Neural progenitor cell (in vitro differentiated cells): ENCODE data around the gene LAGE3. TPM values are rescaled to one million over a fixed set of nuclear protein-coding genes. Genes with fewer than 3 reads are reported as not detected.

Experiments used
- DNase-seq: peaks from one replicate; pipeline ENCODE4 v3.0.0-alpha.2; 2016; ENCODE audit warnings: low spot score
- H2AFZ ChIP-seq: fragments of 200-600 bp; sonication (generic); replicated peaks from 2 replicates; pipeline ENCODE4 v1.6.1; 2016; ENCODE audit warnings: antibody characterized with exemption
- H3F3A ChIP-seq: fragments of 200-600 bp; sonication (generic); 2 replicates; pipeline ENCODE4 v1.6.1; 2016; ENCODE audit warnings: antibody characterized with exemption, low read depth
- H3K27ac ChIP-seq: fragments of 200-600 bp; sonication (generic); 2 replicates; pipeline ENCODE4 v1.5.1; 2016; ENCODE audit warnings: mild to moderate bottlenecking
- H3K27me3 ChIP-seq: fragments of 200-600 bp; sonication (generic); 2 replicates; pipeline ENCODE4 v1.6.1; 2016; ENCODE audit warnings: mild to moderate bottlenecking, moderate library complexity
- H3K36me3 ChIP-seq: fragments of 200-600 bp; sonication (generic); 2 replicates; pipeline ENCODE4 v1.5.1; 2016
- H3K4me1 ChIP-seq: fragments of 200-600 bp; sonication (generic); 2 replicates; pipeline ENCODE4 v1.6.1; 2016; ENCODE audit warnings: mixed run types
- H3K4me2 ChIP-seq: fragments of 200-600 bp; sonication (generic); 2 replicates; pipeline ENCODE4 v1.6.1; 2016
- H3K4me3 ChIP-seq: fragments of 200-600 bp; sonication (generic); 2 replicates; pipeline ENCODE4 v1.5.1; 2016
- H3K79me2 ChIP-seq: fragments of 200-600 bp; sonication (generic); 2 replicates; pipeline ENCODE4 v1.6.1; 2016; ENCODE audit warnings: low read depth
- H3K9ac ChIP-seq: fragments of 200-600 bp; sonication (generic); 2 replicates; pipeline ENCODE4 v1.6.1; 2016
- H3K9me3 ChIP-seq: fragments of 200-600 bp; sonication (generic); 2 replicates; pipeline ENCODE4 v1.5.1; 2016; ENCODE audit warnings: low read depth
- H4K20me1 ChIP-seq: fragments of 200-600 bp; sonication (generic); 2 replicates; pipeline ENCODE4 v1.6.1; 2016; ENCODE audit warnings: low read depth
- H3K27ac Mint-ChIP-seq: 3 replicates; pipeline ENCODE4 v1.8.0; 2021; ENCODE audit warnings: mixed read lengths
- H3K27me3 Mint-ChIP-seq: 2 replicates; pipeline ENCODE4 v1.8.0; 2022; ENCODE audit warnings: low read depth, mild to moderate bottlenecking, inconsistent platforms, moderate library complexity, mixed read lengths; ENCODE audit not compliant: insufficient read depth
- H3K36me3 Mint-ChIP-seq: 3 replicates; pipeline ENCODE4 v1.8.0; 2021; ENCODE audit warnings: mixed read lengths
- H3K4me1 Mint-ChIP-seq: 3 replicates; pipeline ENCODE4 v1.8.0; 2021; ENCODE audit warnings: mixed read lengths
- H3K4me3 Mint-ChIP-seq: 3 replicates; pipeline ENCODE4 v1.8.0; 2021; ENCODE audit warnings: mild to moderate bottlenecking, moderate library complexity, mixed read lengths
- H3K9me3 Mint-ChIP-seq: 3 replicates; pipeline ENCODE4 v1.8.0; 2020; ENCODE audit warnings: mixed read lengths
- CTCF ChIP-seq: fragments of 200-600 bp; sonication (generic); IDR thresholded peaks from 2 replicates; pipeline ENCODE4 v1.5.1; 2017; ENCODE audit warnings: antibody characterized with exemption, mild to moderate bottlenecking
- EZH2 ChIP-seq: fragments of 200-600 bp; sonication (generic); IDR thresholded peaks from 2 replicates; pipeline ENCODE4 v1.6.1; 2017; ENCODE audit warnings: antibody characterized with exemption, mild to moderate bottlenecking, moderate library complexity
- EZH2phosphoT487 ChIP-seq: fragments of 200-600 bp; sonication (generic); IDR thresholded peaks from 2 replicates; pipeline ENCODE4 v1.6.1; 2017; ENCODE audit warnings: antibody characterized with exemption
- total RNA-seq: library from RNA; depleted of rRNA; stranded (reverse); fragments of >200 nt; gene quantifications from 2 replicates; pipeline ENCODE4 v1.2.3, GENCODE V29; 2015; ENCODE audit warnings: low replicate concordance

LAGE3 gene
- total RNA-seq, 1 donor from 2014 or later, result 7.6 TPM

- no peak for TF ChIP-seq EZH2
- TF ChIP-seq CTCF, result no peak
- no peak for TF ChIP-seq EZH2phosphoT487
- DNase-seq, result no peak
- H3K9me3 ChIP-seq, result no peaks in the 10 kb centered on the region
- no peak overlapping the region for H3K9ac ChIP-seq
- Mint-ChIP-seq H3K9me3 (peaks cover 17% of the 10 kb centered on the region), H3K36me3 (no peaks in the 10 kb centered on the region), H3K27me3 (peaks cover 10% of the 10 kb centered on the region), H3K27ac (no peak overlapping the region), H3K4me3 (peak overlapping the region; percentile 19), H3K4me1 (peaks cover 19% of the 10 kb centered on the region)
- H3K4me1 ChIP-seq, result no peaks in the 10 kb centered on the region
- H4K20me1 ChIP-seq, result no peaks in the 10 kb centered on the region
- no peak overlapping the region for H2AFZ ChIP-seq
- H3K4me2 ChIP-seq, result no peak overlapping the region
- H3K4me3 ChIP-seq, result no peak overlapping the region
- no peak overlapping the region for H3K27ac ChIP-seq
- peaks cover 2% of the 10 kb centered on the region for H3K79me2 ChIP-seq
- no peaks in the 10 kb centered on the region for H3K36me3 ChIP-seq
- H3K27me3 ChIP-seq, result peaks cover 16% of the 10 kb centered on the region
- H3F3A ChIP-seq, result peaks cover 8% of the 10 kb centered on the region
Observed at GRCh38 chrX:154519389-154519788, 40.3 kb upstream of the LAGE3 start.

- peaks cover 1% of the 10 kb centered on the region for H3K36me3 Mint-ChIP-seq
Observed at GRCh38 chrX:154517101-154517781, 38.2 kb upstream of the LAGE3 start.

GRCh38 chrX:154516656-154517100 is 37.6 kb upstream of the LAGE3 start:
- H3K27ac ChIP-seq, result no peak overlapping the region
- H3K9ac ChIP-seq, result no peak overlapping the region
- peaks cover 2% of the 10 kb centered on the region for H3K79me2 ChIP-seq
- DNase-seq, result peak; percentile 62
- H3K9me3 ChIP-seq, result no peaks in the 10 kb centered on the region
- H3K4me2 ChIP-seq, result peak overlapping the region; percentile 75
- peak overlapping the region; percentile 84 for H3K4me3 Mint-ChIP-seq
- peak overlapping the region; percentile 87 for H3K27ac Mint-ChIP-seq
- no peaks in the 10 kb centered on the region for H3K27me3 ChIP-seq
- no peak overlapping the region for H2AFZ ChIP-seq
- H3K27me3 Mint-ChIP-seq, result peaks cover 6% of the 10 kb centered on the region
- peak overlapping the region; percentile 82 for H3K4me3 ChIP-seq
- no peak for TF ChIP-seq CTCF
- no peak for TF ChIP-seq EZH2phosphoT487
- TF ChIP-seq EZH2, result no peak
- H3K36me3 ChIP-seq, result no peaks in the 10 kb centered on the region
- H3K9me3 Mint-ChIP-seq, result peaks cover 18% of the 10 kb centered on the region
- H3K4me1 Mint-ChIP-seq, result peaks cover 22% of the 10 kb centered on the region
- H3K36me3 Mint-ChIP-seq, result peaks cover 1% of the 10 kb centered on the region
- no peaks in the 10 kb centered on the region for H4K20me1 ChIP-seq
- H3F3A ChIP-seq, result peaks cover 8% of the 10 kb centered on the region
- no peaks in the 10 kb centered on the region for H3K4me1 ChIP-seq

More at GRCh38 chrX:154517101-154517781, 38.2 kb upstream of the LAGE3 start:
- no peak overlapping the region for H3K27ac ChIP-seq
- peaks cover 8% of the 10 kb centered on the region for H3F3A ChIP-seq
- H3K4me3 Mint-ChIP-seq, result no peak overlapping the region
- peak overlapping the region; percentile 82 for H3K4me3 ChIP-seq
- TF ChIP-seq EZH2, result no peak
- TF ChIP-seq CTCF, result no peak
- no peak for TF ChIP-seq EZH2phosphoT487
- H3K4me1 ChIP-seq, result no peaks in the 10 kb centered on the region
- no peak overlapping the region for H2AFZ ChIP-seq
- H3K4me1 Mint-ChIP-seq, result peaks cover 22% of the 10 kb centered on the region
- H3K9me3 Mint-ChIP-seq, result peaks cover 20% of the 10 kb centered on the region
- H3K9ac ChIP-seq, result no peak overlapping the region
- H4K20me1 ChIP-seq, result no peaks in the 10 kb centered on the region
- H3K27me3 ChIP-seq, result no peaks in the 10 kb centered on the region
- no peaks in the 10 kb centered on the region for H3K9me3 ChIP-seq
- no peaks in the 10 kb centered on the region for H3K36me3 ChIP-seq
- H3K27me3 Mint-ChIP-seq, result peaks cover 10% of the 10 kb centered on the region
- H3K4me2 ChIP-seq, result peak overlapping the region; percentile 75
- H3K27ac Mint-ChIP-seq, result no peak overlapping the region
- H3K79me2 ChIP-seq, result peaks cover 2% of the 10 kb centered on the region
- peak; percentile 11 for DNase-seq
